Ishikawa (cell line): ENCODE results near the gene DDIAS.

Experiments
- EGR1 ChIP-seq: IDR thresholded peaks from 2 replicates; pipeline ENCODE4 v1.6.1; 2012
- EP300 ChIP-seq: IDR thresholded peaks from 2 replicates; pipeline ENCODE4 v1.6.1; 2012; ENCODE audit warnings: borderline replicate concordance
- MAX ChIP-seq: IDR thresholded peaks from 2 replicates; pipeline ENCODE4 v1.6.1; 2012
- RAD21 ChIP-seq: IDR thresholded peaks from 2 replicates; pipeline ENCODE4 v1.6.1; 2012; ENCODE audit warnings: low read depth

DNA sequence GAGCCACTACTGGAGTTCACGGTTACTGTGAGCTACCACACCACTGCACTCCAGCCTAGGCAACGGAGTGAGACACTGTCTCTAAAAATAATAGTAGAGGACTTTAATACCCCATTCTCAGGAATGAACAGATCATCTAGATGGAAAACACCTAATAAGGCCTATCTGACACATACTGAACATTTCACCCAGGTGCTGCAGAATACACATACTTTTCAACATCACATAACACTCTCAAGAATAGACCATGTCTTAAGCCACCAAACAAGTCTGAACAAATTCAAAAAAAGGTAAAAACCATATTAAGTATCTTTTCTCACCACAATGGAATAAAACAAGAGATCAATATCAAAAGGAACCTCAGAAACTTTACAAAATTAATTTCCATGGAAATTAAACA, 37.9 kb downstream of the DDIAS start:
- TF ChIP-seq EGR1 (no peak), RAD21 (no peak), EP300 (no peak), MAX (no peak)
